Tibial nerve (tissue), 4 donors: ENCODE results near the gene FOLR2.
"Not testable (repeated sequence)": the region's sequence is repeated elsewhere in the genome, so short reads cannot be mapped to it uniquely, and the experiment has no call there.

Experiments used
- CTCF ChIP-seq, 5 experiments: fragments of 200-600 bp in 3 of 5; fragments of 450-650 bp in 2 of 5; sonication (generic) in 3 of 5; IDR thresholded peaks; one replicate each; pipeline ENCODE4 v1.5.1; 2016 to 2019; ENCODE audit warnings: antibody characterized with exemption in 5 of 5, mild to moderate bottlenecking in 3 of 5, moderate library complexity in 2 of 5
- EP300 ChIP-seq, 2 donors: sonication (generic); formaldehyde crosslinking; IDR thresholded peaks; one replicate each; pipeline ENCODE4 v1.6.1; 2017; ENCODE audit warnings: antibody characterized with exemption in 2 of 2, mild to moderate bottlenecking in 1 of 2
- POLR2A ChIP-seq, 2 donors: fragments of 450-650 bp; IDR thresholded peaks; one replicate each; pipeline ENCODE4 v1.6.1; 2017; ENCODE audit warnings: antibody characterized with exemption in 2 of 2, mild to moderate bottlenecking in 2 of 2, moderate library complexity in 2 of 2

GRCh38 chr11:72180892-72181552 is 35.6 kb upstream of the FOLR2 start:
- TF ChIP-seq EP300, CTCF, POLR2A (IDR thresholded peaks at IDR 0.05): not testable (repeated sequence)
